SIG-M5 treated with dmso at 0.1 percent for 504 hours (cell line): ENCODE data around the gene CTNND2.

Experiments
- DNase-seq: peaks from one replicate; lab custom pipeline; 2025; ENCODE audit not compliant: unreplicated experiment; lab: John Stamatoyannopoulos, UW

CTNND2 gene

GRCh38 chr5:11904265-11904906, at the start of gene CTNND2:
TSS of gene CTNND2 (minus strand) at chr5:11904446. CDS start at chr5:11903853, 593 bp downstream.
- peak; percentile 52 for DNase-seq

GRCh38 chr5:11946317-11946716, 42.1 kb upstream of the CTNND2 start:
- DNase-seq = no peak

- no peak for DNase-seq
Measured at GRCh38 chr5:11941566-11941965, 37.3 kb upstream of the CTNND2 start.

GRCh38 chr5:11931638-11932037, 27.4 kb upstream of the CTNND2 start:
- no peak for DNase-seq

GRCh38 chr5:11928909-11929308, 24.7 kb upstream of the CTNND2 start:
- no peak for DNase-seq

- DNase-seq = no peak
Measured at GRCh38 chr5:11925701-11926100, 21.5 kb upstream of the CTNND2 start.

GRCh38 chr5:11922394-11922793, 18.1 kb upstream of the CTNND2 start:
- DNase-seq = no peak

- DNase-seq = no peak
Measured at GRCh38 chr5:11918463-11919045, 14.3 kb upstream of the CTNND2 start.

- DNase-seq = no peak
Measured at GRCh38 chr5:11909471-11909870, 5.2 kb upstream of the CTNND2 start.

GRCh38 chr5:11906497-11906896, 2.3 kb upstream of the CTNND2 start:
- DNase-seq = no peak

GRCh38 chr5:11905206-11905605, 960 bp upstream of the CTNND2 start:
- no peak for DNase-seq

- DNase-seq = no peak
Measured at GRCh38 chr5:11903614-11904264, 507 bp downstream of the CTNND2 start.

- DNase-seq = no peak
Measured at GRCh38 chr5:11903121-11903613, 1.1 kb downstream of the CTNND2 start.

- no peak for DNase-seq
Measured at GRCh38 chr5:11902201-11902619, 2.0 kb downstream of the CTNND2 start.

- DNase-seq = no peak
Measured at GRCh38 chr5:11898787-11899186, 5.5 kb downstream of the CTNND2 start.

GRCh38 chr5:11897781-11898180, 6.5 kb downstream of the CTNND2 start:
- no peak for DNase-seq

- no peak for DNase-seq
Measured at GRCh38 chr5:11894992-11895391, 9.3 kb downstream of the CTNND2 start.

GRCh38 chr5:11892832-11893231, 11.4 kb downstream of the CTNND2 start:
- no peak for DNase-seq

GRCh38 chr5:11890777-11891176, 13.5 kb downstream of the CTNND2 start:
- DNase-seq = no peak

- no peak for DNase-seq
Measured at GRCh38 chr5:11888221-11888620, 16.0 kb downstream of the CTNND2 start.

- no peak for DNase-seq
Measured at GRCh38 chr5:11878814-11879213, 25.4 kb downstream of the CTNND2 start.

- no peak for DNase-seq
Measured at GRCh38 chr5:11873587-11873986, 30.7 kb downstream of the CTNND2 start.
